ENCODE measurements around the gene NEURL3.

The NEURL3 gene

DNA sequence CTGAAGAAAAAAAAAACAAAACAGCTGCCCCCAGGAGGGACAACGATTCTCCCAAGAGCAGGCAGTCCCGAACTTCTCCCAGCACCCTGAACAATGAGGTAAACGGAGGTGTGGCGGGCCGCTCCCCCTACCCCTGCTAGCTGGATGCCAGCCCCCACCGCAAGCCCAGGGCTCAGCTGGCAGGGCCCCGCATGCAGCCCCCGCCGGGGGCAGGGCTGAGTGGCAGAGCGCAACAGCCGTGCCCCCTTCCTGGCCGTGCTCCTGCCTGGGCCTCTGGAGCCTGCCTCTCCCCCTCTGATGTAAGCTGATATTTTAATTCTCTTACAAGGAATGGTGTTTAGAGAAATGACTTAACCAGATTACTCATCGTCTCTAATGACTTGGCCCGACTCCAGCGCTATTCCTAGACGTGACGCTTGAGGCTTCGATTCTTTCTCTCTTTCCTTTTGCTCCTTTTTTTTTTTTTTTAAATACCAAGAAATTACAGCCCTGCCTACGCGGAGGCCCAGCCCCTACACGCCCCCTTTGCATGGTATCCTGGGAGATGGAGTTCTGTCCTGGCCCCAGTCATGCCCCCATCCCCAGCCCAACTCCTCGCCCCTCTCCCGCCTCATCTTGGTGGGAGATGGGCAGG is 26.8 kb upstream of the NEURL3 start:
- 5 to 8% methylated on average over 10 to 11 of the region's 23 CpGs for WGBS, 2 experiments (ENCODE audit: insufficient coverage in 2 of 2)
- Histone ChIP-seq H3K4me3 (ENCODE audit: extremely low read depth, insufficient read depth, low read length, poor library complexity, severe bottlenecking) (peak overlapping the region; percentile 18), H3K36me3 (ENCODE audit: control insufficient read depth, insufficient read depth, low read length) (no peaks in the 10 kb centered on the region), H3K27ac (ENCODE audit: low read depth, low read length, severe bottlenecking) (peak overlapping the region; percentile 82), H3K9me3 (ENCODE audit: control insufficient read depth, low read length) (no peaks in the 10 kb centered on the region), H3K4me1 (ENCODE audit: control insufficient read depth, insufficient read depth, low read length, poor library complexity, severe bottlenecking) (peaks cover 39% of the 10 kb centered on the region)

DNA sequence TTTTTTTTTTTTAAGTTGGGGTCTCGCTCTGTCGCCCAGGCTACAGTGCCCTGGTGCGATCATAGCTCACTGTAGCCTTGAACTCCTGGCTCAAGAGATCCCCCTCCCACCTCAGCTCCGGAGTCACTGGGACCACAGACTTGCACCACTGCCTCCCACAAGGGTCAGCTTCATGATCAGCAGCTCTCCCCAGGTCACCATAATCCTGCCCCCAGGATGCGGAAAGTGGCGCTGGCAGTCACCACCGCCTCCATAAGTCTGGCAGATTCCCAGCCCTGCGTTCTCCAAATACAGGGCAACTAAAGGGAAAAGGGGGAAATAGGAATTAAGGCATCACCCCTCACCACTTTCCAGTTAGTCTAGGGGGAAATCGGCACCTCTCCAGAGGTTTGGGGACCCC is 26.2 kb upstream of the NEURL3 start:
- WGBS, 2 experiments (ENCODE audit: insufficient coverage in 2 of 2): 87 to 100% methylated on average over 4 of the region's 9 CpGs
- H3K4me3 ChIP-seq (ENCODE audit: extremely low read depth, insufficient read depth, low read length, poor library complexity, severe bottlenecking): no peak overlapping the region
- H3K4me1 ChIP-seq (ENCODE audit: control insufficient read depth, insufficient read depth, low read length, poor library complexity, severe bottlenecking): peaks cover 39% of the 10 kb centered on the region
- peak overlapping the region; percentile 82 for H3K27ac ChIP-seq (ENCODE audit: low read depth, low read length, severe bottlenecking)
- H3K36me3 ChIP-seq (ENCODE audit: control insufficient read depth, insufficient read depth, low read length): no peaks in the 10 kb centered on the region
- no peaks in the 10 kb centered on the region for H3K9me3 ChIP-seq (ENCODE audit: control insufficient read depth, low read length)

DNA sequence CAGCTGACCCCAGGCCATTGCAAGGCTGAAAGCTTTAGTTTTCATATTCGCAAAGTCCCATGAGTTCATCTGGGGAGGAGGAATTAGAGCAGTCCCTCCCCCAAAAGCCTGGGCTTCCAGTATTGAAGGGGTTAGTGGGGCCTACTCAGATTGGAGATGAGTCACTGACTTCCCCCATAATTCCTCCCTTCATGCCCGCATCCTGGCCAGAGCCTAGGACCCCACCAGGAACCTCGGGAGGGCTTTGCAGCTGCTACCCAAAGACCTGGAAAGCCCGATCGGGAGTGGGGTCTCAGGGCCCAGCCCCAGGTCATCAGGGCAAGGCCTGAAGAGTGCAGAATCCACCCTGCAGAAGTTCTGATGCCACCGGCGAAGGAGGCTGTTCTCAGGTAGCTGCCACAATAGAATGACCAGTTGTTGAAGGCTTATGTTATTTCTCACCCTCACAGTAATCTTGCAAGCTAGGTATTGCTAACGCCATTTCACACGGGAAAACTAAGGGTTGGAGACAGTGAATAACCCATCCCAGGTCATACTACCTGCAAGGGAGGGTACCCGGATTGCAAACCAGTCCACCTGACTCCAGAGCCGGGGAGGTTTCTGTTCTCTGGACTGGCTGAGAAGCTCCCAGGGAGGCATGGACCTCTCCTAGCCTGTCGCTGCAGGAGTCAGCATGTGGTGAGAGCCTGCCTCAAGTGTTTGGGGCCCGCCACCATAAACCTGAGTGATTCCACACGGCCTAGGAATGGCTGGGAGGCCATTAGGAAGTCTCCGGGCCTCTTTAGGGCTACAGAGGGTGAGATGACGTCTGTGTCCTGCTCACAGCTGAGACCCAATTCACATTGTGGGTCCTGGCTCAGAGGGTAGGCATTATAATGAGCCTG is 25.6 kb upstream of the NEURL3 start:
- no peaks in the 10 kb centered on the region for H3K36me3 ChIP-seq (ENCODE audit: control insufficient read depth, insufficient read depth, low read length)
- no peaks in the 10 kb centered on the region for H3K9me3 ChIP-seq (ENCODE audit: control insufficient read depth, low read length)
- H3K4me1 ChIP-seq (ENCODE audit: control insufficient read depth, insufficient read depth, low read length, poor library complexity, severe bottlenecking): peaks cover 39% of the 10 kb centered on the region
- H3K27ac ChIP-seq (ENCODE audit: low read depth, low read length, severe bottlenecking): no peak overlapping the region
- 87 to 88% methylated on average over 15 to 16 of the region's 16 CpGs for WGBS, 2 experiments (ENCODE audit: insufficient coverage in 2 of 2)
- no peak overlapping the region for H3K4me3 ChIP-seq (ENCODE audit: extremely low read depth, insufficient read depth, low read length, poor library complexity, severe bottlenecking)

DNA sequence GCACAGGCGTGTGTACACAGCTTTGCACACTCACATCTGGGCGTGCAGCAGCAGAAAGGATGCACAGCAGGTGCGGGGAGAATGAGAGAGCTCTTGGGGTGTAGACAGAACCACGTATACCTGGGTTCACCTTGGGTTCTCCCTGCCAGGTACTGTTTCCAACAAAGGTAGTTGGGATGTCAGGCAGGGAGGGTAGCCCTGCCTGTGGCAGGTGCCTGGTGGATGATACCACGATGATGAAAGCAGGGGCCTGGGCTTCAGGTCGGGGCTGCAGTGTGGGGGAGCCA is 24.9 kb upstream of the NEURL3 start:
- Histone ChIP-seq H3K4me1 (ENCODE audit: control insufficient read depth, insufficient read depth, low read length, poor library complexity, severe bottlenecking) (peaks cover 39% of the 10 kb centered on the region), H3K4me3 (ENCODE audit: extremely low read depth, insufficient read depth, low read length, poor library complexity, severe bottlenecking) (no peak overlapping the region), H3K27ac (ENCODE audit: low read depth, low read length, severe bottlenecking) (no peak overlapping the region), H3K36me3 (ENCODE audit: control insufficient read depth, insufficient read depth, low read length) (no peaks in the 10 kb centered on the region), H3K9me3 (ENCODE audit: control insufficient read depth, low read length) (no peaks in the 10 kb centered on the region)
- 82 to 88% methylated on average over 6 of the region's 6 CpGs for WGBS, 2 experiments (ENCODE audit: insufficient coverage in 2 of 2)

DNA sequence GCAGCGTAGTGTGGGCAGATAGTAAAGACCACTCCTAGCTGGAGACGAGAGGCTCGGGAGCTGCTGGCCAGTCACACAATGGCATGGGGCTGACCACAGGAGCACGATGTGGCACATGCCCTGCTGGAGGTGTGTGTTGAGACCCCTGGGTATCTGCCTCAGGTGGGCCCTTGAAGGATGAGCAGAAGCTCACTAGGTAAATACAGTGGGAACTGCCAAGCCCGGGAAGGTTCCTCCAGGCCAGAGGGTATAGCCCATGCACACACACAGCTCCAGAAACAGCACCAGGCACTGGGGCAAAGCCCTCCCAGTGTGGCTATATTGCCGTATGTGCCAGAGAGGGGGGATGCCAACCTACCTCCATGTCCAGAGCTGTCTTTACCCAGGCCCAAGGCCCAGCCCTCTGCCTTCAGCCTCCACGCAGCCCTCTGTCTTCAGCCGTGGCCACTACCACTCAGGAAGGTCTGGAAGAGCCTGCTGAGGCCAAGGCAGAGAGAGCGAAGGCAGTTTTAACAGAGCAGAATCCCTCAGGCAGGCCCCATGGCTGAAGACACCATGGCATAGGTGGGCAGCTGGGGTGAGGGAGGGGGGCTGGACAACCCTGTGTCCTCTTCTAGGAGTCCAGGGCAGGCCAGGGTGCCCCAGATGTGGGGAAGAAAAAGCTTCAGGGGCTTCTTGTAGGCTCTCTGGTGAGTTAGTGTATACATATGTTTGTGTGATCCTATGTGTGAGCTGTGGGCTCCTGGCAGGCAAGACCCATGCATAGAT is 24.4 kb upstream of the NEURL3 start:
- Histone ChIP-seq H3K36me3 (ENCODE audit: control insufficient read depth, insufficient read depth, low read length) (no peaks in the 10 kb centered on the region), H3K9me3 (ENCODE audit: control insufficient read depth, low read length) (no peaks in the 10 kb centered on the region), H3K4me1 (ENCODE audit: control insufficient read depth, insufficient read depth, low read length, poor library complexity, severe bottlenecking) (peaks cover 39% of the 10 kb centered on the region), H3K4me3 (ENCODE audit: extremely low read depth, insufficient read depth, low read length, poor library complexity, severe bottlenecking) (no peak overlapping the region), H3K27ac (ENCODE audit: low read depth, low read length, severe bottlenecking) (no peak overlapping the region)
- 92 to 99% methylated on average over 9 of the region's 9 CpGs for WGBS, 2 experiments (ENCODE audit: insufficient coverage in 2 of 2)

DNA sequence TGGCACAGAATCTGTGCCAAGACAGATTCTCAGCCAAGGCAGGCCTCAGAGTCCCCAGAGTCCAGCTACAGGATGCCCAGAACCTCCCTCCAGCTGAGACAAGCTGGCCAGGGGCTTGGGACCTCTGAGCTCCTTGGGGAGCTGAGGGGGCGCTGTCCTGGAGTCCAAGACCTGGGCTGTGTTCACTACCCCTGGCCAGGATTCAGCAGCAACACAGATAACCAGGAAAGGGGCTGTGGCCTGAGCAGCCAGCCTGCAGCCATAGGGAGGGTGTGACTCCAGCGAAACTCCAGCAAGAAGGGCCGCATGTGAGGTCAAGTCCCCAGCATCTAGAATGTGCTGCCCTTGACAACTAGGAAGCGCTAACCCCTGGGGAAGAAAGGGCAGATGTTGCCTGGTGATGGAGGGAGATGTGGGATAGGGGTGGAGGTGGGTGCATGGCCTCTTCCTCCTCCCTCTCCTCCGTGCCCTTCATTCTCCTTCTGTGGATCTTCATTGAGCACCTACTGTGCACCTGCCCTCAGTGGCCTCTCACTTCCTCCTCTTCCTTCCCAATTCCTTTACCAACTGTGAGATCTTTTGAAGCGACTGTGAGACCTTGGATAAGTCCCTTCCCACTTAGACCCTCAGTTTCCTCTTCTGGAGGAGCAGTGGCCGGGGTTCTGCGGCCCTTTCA is 23.7 kb upstream of the NEURL3 start:
- Histone ChIP-seq H3K9me3 (ENCODE audit: control insufficient read depth, low read length) (no peaks in the 10 kb centered on the region), H3K4me3 (ENCODE audit: extremely low read depth, insufficient read depth, low read length, poor library complexity, severe bottlenecking) (no peak overlapping the region), H3K36me3 (ENCODE audit: control insufficient read depth, insufficient read depth, low read length) (no peaks in the 10 kb centered on the region), H3K4me1 (ENCODE audit: control insufficient read depth, insufficient read depth, low read length, poor library complexity, severe bottlenecking) (peaks cover 35% of the 10 kb centered on the region), H3K27ac (ENCODE audit: low read depth, low read length, severe bottlenecking) (no peak overlapping the region)
- 93 to 98% methylated on average over 5 to 8 of the region's 8 CpGs for WGBS, 2 experiments (ENCODE audit: insufficient coverage in 2 of 2)

DNA sequence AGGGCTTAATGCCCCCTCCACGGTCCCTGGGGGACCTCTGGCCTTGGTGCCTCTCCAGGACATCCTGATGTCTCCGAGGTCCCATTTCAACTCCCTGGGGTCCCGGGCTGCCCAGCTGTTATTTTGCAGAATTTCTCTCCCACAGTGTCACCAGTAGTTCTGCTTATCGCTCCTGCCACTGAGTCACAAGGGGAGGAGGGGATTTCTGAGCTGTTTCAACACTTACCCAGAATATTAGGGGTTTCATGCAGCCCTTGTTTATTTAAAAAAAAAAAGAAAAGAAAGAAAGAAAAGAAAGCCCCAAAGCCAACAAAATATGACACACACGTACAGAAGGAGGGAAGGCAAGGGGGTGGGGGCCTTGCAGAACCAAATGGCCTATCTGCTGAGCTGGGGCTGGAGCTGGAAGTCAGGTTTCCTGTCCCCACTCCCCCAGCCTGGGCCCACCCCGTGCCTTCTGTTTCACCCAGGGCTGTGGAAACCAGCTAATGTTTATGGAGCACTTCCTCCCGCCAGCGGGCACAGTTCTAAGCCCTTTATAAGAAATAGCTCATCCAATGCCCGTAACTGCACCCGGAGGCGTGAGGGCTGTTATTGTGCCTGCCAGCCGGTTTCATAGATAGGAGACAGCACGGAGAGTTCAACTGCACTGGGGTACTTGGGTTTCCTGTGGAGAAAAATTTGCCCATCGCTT is 23.0 kb upstream of the NEURL3 start:
- 70 to 78% methylated on average over 6 to 11 of the region's 14 CpGs for WGBS, 2 experiments (ENCODE audit: insufficient coverage in 2 of 2)
- H3K4me3 ChIP-seq (ENCODE audit: extremely low read depth, insufficient read depth, low read length, poor library complexity, severe bottlenecking): peak overlapping the region; percentile 22
- no peaks in the 10 kb centered on the region for H3K36me3 ChIP-seq (ENCODE audit: control insufficient read depth, insufficient read depth, low read length)
- H3K4me1 ChIP-seq (ENCODE audit: control insufficient read depth, insufficient read depth, low read length, poor library complexity, severe bottlenecking): peaks cover 29% of the 10 kb centered on the region
- H3K9me3 ChIP-seq (ENCODE audit: control insufficient read depth, low read length): no peaks in the 10 kb centered on the region
- H3K27ac ChIP-seq (ENCODE audit: low read depth, low read length, severe bottlenecking): peak overlapping the region; percentile 29

DNA sequence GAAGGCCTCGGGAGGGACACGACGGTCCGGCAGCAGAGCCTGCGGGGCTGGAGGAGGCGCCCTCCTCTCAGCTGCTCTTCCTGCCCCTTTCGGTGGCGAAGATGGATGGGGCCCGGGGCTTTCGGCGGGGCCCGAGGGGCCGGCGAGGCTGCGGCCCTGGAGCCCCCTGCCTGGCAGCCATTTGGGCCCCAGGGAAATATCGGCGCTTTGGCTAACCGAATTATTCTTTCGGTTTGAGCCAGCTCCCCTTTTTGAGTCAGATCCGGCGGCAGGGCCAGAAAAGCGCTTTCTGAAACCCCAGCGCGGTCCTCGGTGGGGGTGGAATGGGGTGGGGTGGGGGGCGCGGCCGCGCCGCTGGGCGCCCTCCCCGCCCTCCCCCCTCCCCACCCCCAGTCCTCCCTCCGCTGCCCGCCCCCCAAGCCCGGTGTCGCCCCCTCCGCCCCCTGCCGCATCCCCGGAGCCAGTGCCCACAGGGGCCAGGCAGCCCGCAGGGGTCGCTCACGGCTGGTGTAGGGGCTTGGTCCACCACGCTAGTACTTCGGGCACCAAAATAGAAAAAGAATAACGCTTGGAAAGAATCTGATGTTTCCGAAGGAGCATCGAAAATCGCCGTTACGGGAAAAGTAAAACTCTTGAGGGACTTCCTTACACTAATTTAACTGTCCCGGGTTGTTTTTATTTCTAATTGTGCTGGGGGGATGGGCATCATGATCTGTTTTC is 22.3 kb upstream of the NEURL3 start:
- peaks cover 26% of the 10 kb centered on the region for H3K4me1 ChIP-seq (ENCODE audit: control insufficient read depth, insufficient read depth, low read length, poor library complexity, severe bottlenecking)
- peak overlapping the region; percentile 22 for H3K4me3 ChIP-seq (ENCODE audit: extremely low read depth, insufficient read depth, low read length, poor library complexity, severe bottlenecking)
- 7 to 12% methylated on average over 23 to 31 of the region's 51 CpGs for WGBS, 2 experiments (ENCODE audit: insufficient coverage in 2 of 2)
- no peaks in the 10 kb centered on the region for H3K9me3 ChIP-seq (ENCODE audit: control insufficient read depth, low read length)
- no peak overlapping the region for H3K27ac ChIP-seq (ENCODE audit: low read depth, low read length, severe bottlenecking)
- no peaks in the 10 kb centered on the region for H3K36me3 ChIP-seq (ENCODE audit: control insufficient read depth, insufficient read depth, low read length)

DNA sequence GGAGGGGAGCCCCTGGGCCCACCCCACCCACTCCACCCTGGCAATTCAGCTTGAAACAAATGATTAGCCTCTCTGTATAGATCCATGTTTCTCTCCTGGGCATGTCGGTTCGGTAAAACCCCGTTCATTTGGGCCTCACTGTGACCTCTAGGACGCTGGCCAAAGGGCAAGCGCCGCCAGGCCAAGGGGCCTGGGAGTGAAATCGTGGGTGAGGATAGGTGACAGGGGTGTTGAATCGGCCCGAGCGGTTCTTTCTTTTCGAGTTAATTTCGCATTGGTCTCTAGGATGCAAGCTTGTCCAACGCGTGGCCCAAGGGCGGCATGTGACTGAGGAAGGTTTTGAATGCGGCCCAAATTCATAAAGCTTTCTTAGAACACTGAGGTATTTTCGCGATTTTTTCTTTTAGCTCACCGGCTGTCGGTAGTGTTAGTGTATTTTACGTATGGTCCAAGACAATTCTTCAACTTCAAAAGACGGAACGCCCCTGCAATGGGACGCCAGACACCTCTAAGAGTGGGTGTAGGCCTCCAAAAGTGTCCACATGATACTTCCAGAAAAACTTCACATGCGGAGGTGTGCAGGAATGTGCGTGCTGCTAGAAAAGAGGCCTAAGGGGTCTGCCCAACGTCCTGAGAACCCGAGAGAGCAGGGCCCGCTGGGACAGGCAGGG is 21.6 kb upstream of the NEURL3 start:
- no peaks in the 10 kb centered on the region for H3K9me3 ChIP-seq (ENCODE audit: control insufficient read depth, low read length)
- peak overlapping the region; percentile 21 for H3K4me3 ChIP-seq (ENCODE audit: extremely low read depth, insufficient read depth, low read length, poor library complexity, severe bottlenecking)
- H3K27ac ChIP-seq (ENCODE audit: low read depth, low read length, severe bottlenecking): no peak overlapping the region
- 84 to 85% methylated on average over 24 to 28 of the region's 29 CpGs for WGBS, 2 experiments (ENCODE audit: insufficient coverage in 2 of 2)
- H3K36me3 ChIP-seq (ENCODE audit: control insufficient read depth, insufficient read depth, low read length): no peaks in the 10 kb centered on the region
- H3K4me1 ChIP-seq (ENCODE audit: control insufficient read depth, insufficient read depth, low read length, poor library complexity, severe bottlenecking): peaks cover 24% of the 10 kb centered on the region

Measured in mesodermal cell (in vitro differentiated cells).